NCI-H748 treated with DMSO at 0.1 percent for 48 hours (cell line): ENCODE results near the gene TM9SF1.

Source experiments
- DNase-seq: peaks from one replicate; lab custom pipeline; 2025; lab: John Stamatoyannopoulos, UW

Gene TM9SF1

DNA sequence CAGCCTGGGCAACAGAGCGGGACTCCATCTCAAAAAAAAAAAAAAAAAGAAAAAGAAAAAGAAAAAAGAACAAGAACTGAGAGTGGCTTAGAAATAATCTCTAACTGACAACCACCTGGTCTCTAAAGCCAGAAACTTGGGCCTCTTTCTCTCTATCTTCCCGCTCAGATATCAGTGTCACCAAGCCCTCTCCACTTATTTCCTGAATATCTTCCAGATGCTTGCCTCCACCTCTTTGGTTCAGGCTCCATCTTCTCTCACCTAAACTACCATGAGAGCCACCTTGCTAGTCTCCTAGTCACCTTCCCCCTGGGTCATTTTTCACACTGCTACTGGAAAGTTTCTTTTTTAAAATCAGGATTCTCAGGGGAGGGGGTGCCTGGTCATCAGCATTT, 1.8 kb upstream of the TM9SF1 start:
- DNase-seq: no peak

GRCh38 chr14:24196071-24197055, 1.1 kb upstream of the TM9SF1 start:
- no peak for DNase-seq

GRCh38 chr14:24194873-24195185, 412 bp downstream of the TM9SF1 start:
- no peak for DNase-seq

GRCh38 chr14:24194186-24194872, 912 bp downstream of the TM9SF1 start:
- no peak for DNase-seq

DNA sequence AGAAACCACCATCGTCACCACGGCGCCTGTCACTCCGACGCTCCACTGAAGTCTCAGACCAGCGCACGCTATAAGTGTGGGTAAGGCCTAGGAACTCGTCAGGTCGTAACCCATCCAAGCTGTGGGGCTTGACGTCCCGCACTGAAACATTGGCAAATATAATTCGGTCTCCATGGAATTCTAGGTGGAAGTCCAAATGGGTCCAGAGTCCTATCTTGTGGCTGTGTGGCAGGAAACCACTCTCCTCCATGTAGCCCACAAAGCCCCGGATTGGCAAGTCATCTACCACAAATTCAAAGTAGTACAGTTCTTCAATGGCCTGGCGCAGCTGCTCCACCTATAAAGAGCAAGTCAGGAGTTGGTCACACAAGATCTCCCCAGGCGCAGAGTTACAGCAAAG, 2.3 kb downstream of the TM9SF1 start:
- DNase-seq: no peak

DNA sequence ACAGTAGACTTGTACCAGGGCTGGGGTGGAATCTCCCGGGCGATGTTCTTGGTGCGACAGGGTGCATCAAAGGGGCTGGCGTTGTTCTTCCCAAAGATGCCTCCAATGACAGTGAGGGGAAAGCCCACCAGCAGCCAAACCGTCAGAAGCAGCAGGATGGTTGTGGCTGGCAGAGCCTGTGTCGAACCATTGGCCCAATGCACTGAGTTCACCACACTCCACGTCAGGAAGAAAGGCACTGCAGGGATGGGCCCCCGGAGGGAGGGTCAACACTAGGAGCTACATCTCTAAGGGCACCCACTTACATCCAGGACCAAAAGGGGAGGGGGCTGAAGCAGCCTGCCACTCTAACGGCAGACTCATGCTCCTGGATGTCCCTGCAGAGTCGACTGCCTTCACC, 4.8 kb downstream of the TM9SF1 start:
- DNase-seq: no peak

DNA sequence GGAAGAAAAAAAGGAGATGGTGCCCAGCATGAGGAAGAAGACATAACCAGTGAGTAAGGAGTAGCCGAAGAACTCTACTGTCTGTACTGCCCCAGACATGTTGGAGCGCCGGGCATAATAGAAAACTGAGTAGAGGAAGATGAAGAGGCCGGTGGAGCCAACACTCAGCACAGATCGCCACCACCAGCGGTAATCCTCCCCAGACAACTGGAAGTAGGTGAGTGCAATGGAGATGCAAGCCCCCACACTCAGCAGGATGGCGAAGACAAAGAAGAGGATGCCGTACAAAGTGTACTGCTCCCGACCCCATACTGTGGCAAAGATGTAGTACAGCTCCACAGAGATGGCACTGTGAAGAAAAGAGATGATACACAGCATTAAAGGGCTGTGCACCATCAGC, 5.8 kb downstream of the TM9SF1 start:
- no peak for DNase-seq

DNA sequence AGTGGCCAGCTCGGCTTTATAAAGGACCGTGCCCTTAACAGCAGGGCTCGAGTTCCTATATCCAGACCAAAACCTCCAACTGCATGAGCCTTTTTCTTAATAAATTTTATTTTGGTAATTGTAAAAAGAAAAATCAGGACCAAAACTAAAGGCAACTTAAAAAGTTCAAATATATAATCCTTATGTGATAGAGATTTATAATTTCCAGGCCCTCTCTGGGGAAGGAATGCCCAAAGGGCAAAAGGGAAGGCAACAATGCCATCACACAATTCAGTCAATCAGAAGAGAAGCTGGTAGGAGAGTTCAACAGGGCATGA, 6.2 kb downstream of the TM9SF1 start:
- no peak for DNase-seq

DNA sequence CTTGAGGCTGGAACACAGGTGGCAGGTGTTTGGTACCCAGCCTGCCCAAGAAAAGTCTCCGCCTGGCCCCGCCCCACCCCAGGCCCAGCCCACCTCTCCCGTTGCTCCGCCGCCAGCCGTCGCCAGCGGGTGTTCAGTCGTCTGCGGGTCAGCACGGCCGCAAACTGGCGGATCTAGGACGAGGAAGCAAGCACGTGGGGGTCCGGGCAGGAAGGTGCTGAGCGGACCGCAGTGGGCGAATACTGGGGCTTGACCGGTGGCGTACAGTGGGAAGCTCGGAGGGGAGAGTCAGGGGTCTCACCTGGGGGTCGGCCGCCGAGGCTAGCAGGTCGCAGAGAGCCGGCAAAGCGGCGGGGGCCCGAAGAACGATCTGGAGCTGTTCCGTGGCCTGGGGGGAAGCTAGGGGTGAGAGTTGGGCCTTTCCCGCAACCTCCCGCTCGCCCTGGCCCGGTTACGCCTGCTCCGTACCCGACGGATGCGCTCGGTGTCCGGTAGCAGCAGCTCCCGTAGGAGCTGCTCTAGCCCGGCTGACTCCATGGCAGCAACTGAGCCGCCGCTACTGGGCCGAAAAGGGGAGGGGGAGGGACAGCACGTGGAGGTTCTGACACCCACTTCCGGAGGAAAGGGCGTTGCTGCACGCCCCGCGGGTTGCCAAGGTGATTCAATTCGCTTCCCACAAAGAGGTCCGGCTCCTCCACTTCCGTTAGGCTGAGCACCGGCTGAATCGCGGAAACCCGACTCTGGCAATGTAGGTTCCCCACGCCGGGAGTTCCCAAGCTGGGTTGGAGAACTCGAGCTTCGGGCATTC, 6.8 kb downstream of the TM9SF1 start, which contains the start of gene IPO4:
Gene IPO4 (minus strand): TSS at position 566 of the 808 bp plus-strand sequence. CDS start 29 bp downstream, at position 537.
- peak; percentile 93 for DNase-seq

GRCh38 chr14:24187539-24187915, 7.7 kb downstream of the TM9SF1 start:
- DNase-seq: no peak

DNA sequence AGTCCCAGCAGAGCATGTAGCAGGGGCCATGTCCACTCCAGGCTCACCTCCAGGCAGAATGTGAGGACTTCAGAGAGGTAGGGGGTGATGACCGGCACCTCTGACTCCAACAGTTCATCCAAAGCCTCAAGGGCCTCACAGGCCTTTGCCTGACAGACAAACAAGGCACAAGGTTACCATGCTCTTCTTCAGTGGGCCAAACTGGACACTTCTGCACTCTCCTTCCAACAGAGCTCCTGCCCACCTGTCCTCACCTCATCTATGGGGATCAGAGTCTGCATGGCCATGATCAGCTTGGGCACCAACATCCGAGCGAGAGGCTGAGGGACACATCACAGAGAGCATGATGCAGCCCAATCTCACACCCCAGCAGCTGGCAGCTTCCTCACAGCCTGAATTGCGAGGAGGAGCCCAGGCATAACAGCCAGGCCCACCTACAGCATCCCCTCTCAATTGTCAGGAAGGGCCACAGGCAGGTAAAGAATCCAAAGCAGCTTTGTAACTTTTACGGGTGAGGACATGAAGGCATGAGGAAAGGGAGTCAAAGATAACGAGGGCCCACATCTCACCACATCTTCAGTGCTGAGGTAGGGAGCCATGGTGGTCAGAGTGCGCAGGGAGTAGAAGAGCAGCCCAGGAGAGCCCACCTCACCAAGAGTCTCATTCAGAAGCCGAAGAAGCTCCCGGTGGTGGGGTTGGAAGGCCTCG, 8.3 kb downstream of the TM9SF1 start:
- DNase-seq: no peak

DNA sequence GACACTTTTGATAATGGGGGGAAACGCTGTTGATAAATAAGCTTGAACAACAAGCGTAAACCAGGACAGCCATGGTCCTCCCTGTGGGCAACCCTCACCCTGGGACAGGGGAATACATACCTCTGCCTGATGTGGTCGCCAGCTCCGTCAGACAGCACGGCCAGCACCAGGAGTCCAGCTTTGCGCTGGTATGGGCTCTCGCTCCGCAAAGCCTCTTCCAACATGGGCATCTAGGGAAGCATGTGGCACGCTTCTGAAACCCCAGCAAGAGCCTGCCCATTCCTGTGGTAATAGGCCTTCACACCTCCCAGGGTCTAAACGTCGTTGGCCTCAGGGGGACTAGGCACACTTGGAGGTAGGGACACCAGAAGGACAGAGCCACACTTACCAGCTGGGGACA, 9.5 kb downstream of the TM9SF1 start:
- no peak for DNase-seq

GRCh38 chr14:24185026-24185425, 10.2 kb downstream of the TM9SF1 start:
- no peak for DNase-seq

DNA sequence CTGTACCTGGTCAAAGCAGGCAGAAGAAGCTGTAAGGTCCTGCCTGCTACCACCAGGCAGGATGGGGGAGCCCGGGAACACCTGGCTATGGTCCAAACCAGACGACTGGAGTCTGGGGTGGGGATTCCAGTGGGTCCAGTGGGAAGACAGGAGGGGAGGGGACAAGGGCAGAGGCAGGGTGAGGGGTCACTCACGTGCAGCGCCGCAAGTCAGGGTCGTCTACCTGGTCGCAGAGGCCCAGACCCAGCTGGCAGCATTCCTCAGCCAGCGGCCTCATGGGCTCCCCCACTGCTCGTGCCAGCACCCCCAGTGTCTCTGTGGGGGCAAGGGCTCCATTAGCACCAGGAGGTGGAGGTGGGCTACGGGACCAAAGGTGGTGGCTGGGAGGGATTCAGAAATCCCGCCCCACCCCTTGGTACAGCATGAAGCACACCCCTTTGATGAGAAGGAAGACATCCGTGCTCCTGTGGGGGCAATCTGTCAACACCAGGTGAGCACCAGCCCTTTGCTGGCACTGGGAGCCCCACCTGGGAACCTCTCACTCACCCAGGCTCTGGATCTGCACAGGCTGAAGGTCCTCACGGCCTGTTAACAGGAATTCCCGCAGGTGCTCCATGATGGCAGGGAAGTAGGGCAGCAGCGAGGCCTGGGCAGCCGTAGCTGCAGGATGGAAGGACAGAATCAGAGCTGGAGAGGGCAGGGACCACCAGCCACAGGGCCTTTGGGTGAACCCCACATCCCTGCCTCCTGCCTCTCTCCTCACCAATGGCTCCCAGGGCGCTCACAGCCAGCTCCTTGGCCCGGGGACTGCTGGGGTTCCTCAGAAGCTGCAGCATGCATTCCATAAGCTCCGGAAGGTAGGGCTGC, 10.9 kb downstream of the TM9SF1 start:
- no peak for DNase-seq

GRCh38 chr14:24183014-24183481, 12.2 kb downstream of the TM9SF1 start:
- no peak for DNase-seq

DNA sequence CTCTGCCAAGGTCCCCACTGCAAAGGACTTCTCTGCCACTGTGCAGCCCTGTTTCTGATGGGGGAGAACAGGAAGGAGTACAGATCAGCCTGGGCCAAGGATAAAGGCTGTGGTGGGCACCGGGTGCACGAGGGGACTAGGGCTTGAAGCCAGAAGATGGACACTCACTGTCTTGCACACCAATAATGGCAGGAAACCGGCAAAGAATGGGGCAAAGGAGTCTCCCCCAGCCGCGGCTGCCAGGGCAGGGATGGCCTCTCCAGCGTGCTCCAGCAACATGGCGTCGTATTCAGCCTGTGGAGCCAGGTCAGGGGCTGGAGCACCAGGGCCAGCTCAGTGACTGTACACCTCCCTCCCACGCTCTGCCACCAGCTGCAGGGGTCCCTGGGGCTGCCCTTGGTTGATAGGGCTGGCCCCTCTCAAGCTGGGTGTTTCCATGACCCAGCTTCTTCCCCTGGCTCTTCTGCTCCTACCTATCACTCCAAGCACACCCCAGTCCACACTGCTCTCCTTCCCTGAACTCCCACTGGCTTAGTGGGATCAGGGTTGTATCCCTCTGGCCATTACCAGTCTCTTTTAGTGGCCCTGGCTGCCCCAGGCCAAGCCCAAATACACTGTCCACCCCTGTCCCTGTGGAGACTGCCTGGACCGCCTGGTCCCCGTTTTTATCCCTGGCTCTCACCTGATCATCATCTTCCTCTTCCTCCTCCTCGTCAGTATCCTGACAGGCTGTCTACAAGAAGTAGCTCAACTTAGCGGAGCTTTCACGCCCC, 12.9 kb downstream of the TM9SF1 start:
- DNase-seq: no peak

DNA sequence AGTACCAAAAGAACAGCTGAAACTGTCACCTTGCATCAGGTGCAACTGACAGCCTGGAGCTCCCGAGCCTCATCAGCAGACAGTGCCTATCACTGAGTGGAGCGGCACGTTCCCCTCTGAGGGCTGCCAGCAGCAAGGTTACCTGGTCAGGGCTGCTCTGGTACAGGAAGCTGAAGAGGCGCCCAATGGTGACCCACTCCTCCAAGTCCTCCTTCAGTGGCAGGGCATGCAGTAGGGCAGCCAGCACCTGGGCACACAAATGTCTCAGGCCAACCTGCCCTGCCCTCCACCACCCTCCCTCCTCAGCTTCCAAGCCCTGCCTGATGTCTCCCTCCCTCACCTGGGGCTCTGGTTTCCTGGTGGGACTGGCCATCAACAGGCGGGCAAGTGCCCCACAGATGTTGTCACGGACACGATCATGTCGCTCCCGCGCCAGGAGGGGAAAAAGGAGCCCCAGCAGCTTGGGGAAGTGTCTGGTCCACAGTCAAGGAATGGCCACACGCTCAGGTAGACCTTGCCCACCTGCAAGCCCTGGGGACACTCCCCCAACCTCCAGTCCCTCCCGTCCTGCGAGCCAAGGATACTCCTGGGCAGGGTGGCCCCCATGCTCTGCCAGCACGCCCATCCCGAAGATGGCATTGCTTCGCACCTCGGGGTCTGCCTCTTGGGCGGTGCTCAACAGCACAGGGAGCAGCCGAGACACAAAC, 13.7 kb downstream of the TM9SF1 start:
- DNase-seq: no peak

GRCh38 chr14:24179961-24180796, 15.1 kb downstream of the TM9SF1 start:
- no peak for DNase-seq
